Kidney (tissue), 14 donors: ENCODE data around the gene TRMO. TPM values are rescaled to one million over a fixed set of nuclear protein-coding genes. Genes with fewer than 3 reads are reported as not detected.

Experiments used
- DNase-seq, 5 donors: peaks; one replicate each; pipeline ENCODE4 v3.0.0-alpha.2; 2013 to 2020
- FAIRE-seq: peaks from 2 replicates; lab custom pipeline; 2012; peaks lifted over from hg19 to GRCh38; lab: Jason Lieb, UNC
- H3K27ac ChIP-seq, 2 donors: one replicate each; pipeline ENCODE4 v1.7.0; 2013; ENCODE audit warnings: low read depth in 2 of 2, low read length in 2 of 2, inconsistent platforms in 1 of 2
- H3K27me3 ChIP-seq: one replicate; pipeline ENCODE4 v1.7.1; 2013; ENCODE audit warnings: low read length, inconsistent platforms; ENCODE audit not compliant: control insufficient read depth, insufficient read depth
- H3K36me3 ChIP-seq, 3 donors: one replicate each; pipeline versions ENCODE4 v1.7.0 to v1.7.1; 2013; ENCODE audit warnings: low read length in 3 of 3, control low read depth in 1 of 3, inconsistent platforms in 1 of 3; ENCODE audit not compliant: insufficient read depth in 3 of 3, control insufficient read depth in 2 of 3
- H3K4me1 ChIP-seq, 3 donors: one replicate each; pipeline versions ENCODE4 v1.7.0 to v1.7.1; 2013; ENCODE audit warnings: low read length in 3 of 3, inconsistent platforms in 1 of 3, low read depth in 1 of 3; ENCODE audit not compliant: control insufficient read depth in 2 of 3, insufficient read depth in 2 of 3
- H3K4me3 ChIP-seq, 3 donors: one replicate each; pipeline versions ENCODE4 v1.7.0 to v1.8.1; 2013; ENCODE audit warnings: low read length in 3 of 3, control low read depth in 1 of 3, inconsistent platforms in 1 of 3
- H3K9ac ChIP-seq, 3 donors: one replicate each; pipeline versions ENCODE4 v1.7.0 to v1.7.1; 2013; ENCODE audit warnings: low read length in 3 of 3, control low read depth in 1 of 3, inconsistent platforms in 1 of 3
- H3K9me3 ChIP-seq, 3 donors: one replicate each; pipeline versions ENCODE4 v1.7.0 to v1.7.1; 2013; ENCODE audit warnings: low read length in 3 of 3, control low read depth in 1 of 3, inconsistent platforms in 1 of 3; ENCODE audit not compliant: control insufficient read depth in 2 of 3, insufficient read depth in 1 of 3
- intact Hi-C: fragments of 100-400 bp; cut with DNase I; formaldehyde crosslinking; loops from one replicate; pipeline ENCODE4 v1.11.1; 2022
- polyA plus RNA-seq: library from polyadenylated mRNA; stranded (reverse); fragments of 350-450 nt; fragmentation: Illumina TruSeq; extraction: RNeasy Lipid Tissue Mini Kit (QIAGEN cat#74804); gene quantifications from one replicate; pipeline ENCODE4 v1.2.3, GENCODE V29; 2014; ENCODE audit warnings: low read depth, low replicate concordance; ENCODE audit not compliant: insufficient read depth
- total RNA-seq: library from RNA; stranded (reverse); fragmentation: NEBNext Ultra II Directional; extraction: Animal tissue kit (Norgen Biotek cat#: 25700); gene quantifications from one replicate; pipeline ENCODE4 v1.2.1, GENCODE V29; 2021
- TF ChIP-seq, protein P1 (sequence below): IDR thresholded peaks from 3 replicates; pipeline ENCODE4 v1.5.1; 2012; ENCODE audit warnings: mild to moderate bottlenecking, moderate library complexity, borderline replicate concordance; ENCODE audit not compliant: insufficient read depth; ENCODE audit errors: extremely low read depth
- donor health status: control.
- donor health status: control.
- donor health status: control.
- donor health status: control.
- donor health status: control.
- donor health status: DM: yes; HTN: yes; CAD: no.
- donor health status: Normal renal cell carcinoma (clear cell type).

The TRMO gene
- total and polyA plus RNA-seq, 2 donors from 2014 or later: 13.1 to 20.3 TPM

DNA sequence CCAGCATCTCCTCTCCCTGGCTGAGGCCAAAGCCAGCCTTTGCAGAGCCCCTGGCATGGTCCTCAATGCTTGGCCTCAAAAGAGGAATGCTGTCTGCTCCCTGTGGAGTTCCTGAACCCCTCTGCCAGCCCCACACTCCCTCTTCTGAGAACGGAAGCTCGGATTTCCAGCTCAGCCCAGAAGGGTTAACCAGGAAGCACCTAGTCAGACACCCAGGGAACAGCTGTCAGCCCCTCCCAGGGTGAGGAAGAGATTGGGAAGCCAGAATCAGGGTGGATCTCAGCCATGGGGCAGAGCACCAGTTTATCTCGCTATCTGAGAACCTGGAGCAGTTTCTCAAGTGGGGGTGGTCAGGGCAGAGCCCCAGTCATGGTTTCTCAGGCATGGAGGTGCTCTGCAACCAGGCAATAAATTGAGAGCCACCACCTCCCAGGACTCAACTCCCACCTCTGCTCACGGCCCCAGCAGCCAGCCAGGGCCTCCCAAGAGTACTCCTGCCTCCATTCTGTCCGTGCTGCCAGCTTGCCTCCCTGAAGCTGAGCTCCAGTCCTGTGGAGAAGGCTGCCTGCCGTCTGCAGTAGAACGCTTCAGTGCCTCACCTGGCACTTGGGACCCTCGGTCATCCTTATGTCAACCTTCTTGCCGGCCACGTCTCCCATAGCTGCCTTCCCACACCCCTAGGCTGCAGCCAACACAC, 61.7 kb downstream of the TRMO start:
- no peak overlapping the region for H3K27ac ChIP-seq
- peaks cover 0 to 6% (median 0%) of the 10 kb centered on the region in 3 donors for H3K9me3 ChIP-seq
- no peak overlapping the region for H3K4me3 ChIP-seq
- FAIRE-seq (no peak), DNase-seq (no peak)
- no peaks in the 10 kb centered on the region for H3K4me1 ChIP-seq
- TF ChIP-seq, protein P1, sequence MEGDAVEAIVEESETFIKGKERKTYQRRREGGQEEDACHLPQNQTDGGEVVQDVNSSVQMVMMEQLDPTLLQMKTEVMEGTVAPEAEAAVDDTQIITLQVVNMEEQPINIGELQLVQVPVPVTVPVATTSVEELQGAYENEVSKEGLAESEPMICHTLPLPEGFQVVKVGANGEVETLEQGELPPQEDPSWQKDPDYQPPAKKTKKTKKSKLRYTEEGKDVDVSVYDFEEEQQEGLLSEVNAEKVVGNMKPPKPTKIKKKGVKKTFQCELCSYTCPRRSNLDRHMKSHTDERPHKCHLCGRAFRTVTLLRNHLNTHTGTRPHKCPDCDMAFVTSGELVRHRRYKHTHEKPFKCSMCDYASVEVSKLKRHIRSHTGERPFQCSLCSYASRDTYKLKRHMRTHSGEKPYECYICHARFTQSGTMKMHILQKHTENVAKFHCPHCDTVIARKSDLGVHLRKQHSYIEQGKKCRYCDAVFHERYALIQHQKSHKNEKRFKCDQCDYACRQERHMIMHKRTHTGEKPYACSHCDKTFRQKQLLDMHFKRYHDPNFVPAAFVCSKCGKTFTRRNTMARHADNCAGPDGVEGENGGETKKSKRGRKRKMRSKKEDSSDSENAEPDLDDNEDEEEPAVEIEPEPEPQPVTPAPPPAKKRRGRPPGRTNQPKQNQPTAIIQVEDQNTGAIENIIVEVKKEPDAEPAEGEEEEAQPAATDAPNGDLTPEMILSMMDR: no peak
- no peaks in the 10 kb centered on the region for H3K36me3 ChIP-seq
- H3K27me3 ChIP-seq: peaks cover 49% of the 10 kb centered on the region
- intact Hi-C loops: no loop called here
- no peak overlapping the region for H3K9ac ChIP-seq

DNA sequence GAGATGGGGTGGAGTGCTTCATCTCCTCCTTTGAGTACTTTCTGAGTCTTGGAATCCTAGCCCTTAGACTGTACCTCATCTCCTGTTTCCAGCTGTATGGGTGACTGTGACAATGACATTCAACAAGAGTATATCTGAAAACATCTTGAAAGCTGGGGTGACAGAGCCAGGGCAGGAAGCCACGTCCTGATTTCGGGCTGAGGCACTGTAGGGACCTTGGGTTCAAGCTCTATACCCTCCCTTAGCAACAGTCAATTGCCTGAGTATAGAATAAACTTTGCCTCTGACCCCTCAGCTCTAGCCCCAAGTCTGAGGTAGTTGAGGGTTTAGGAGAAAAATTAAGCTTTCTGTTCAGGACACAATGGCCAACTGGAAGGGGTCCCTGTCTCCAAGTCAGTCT, 63.0 kb downstream of the TRMO start:
- DNase-seq (no peak), FAIRE-seq (no peak)
- intact Hi-C loops: no loop called here
- TF ChIP-seq, protein P1: no peak
- H3K9ac ChIP-seq: no peak overlapping the region
- H3K4me1 ChIP-seq: no peaks in the 10 kb centered on the region
- H3K4me3 ChIP-seq: no peak overlapping the region
- no peaks in the 10 kb centered on the region for H3K36me3 ChIP-seq
- H3K27ac ChIP-seq: no peak overlapping the region
- H3K27me3 ChIP-seq: peaks cover 56% of the 10 kb centered on the region
- H3K9me3 ChIP-seq: no peaks in the 10 kb centered on the region

DNA sequence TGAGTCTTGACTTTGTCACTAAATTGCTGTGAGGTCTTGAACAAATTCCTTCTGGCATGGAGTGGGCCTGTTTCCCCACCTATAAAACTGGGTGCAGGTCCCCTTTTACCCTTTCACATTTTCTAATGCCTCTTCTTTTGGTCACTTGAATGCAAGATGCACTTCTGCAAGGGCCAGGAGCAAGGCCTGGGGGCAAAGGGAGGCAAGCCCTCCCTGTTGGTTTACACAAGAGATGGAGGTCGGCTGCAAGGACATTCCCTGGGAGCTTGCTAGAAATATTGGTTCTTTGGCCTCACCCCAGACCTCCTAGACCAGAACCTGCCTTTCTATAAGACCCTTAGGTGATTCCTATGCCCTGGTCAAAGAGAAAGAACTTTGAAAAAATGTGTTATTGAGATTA, 63.5 kb downstream of the TRMO start:
- Histone ChIP-seq H3K9me3 (no peaks in the 10 kb centered on the region), H3K9ac (no peak overlapping the region), H3K27me3 (peaks cover 58% of the 10 kb centered on the region), H3K4me3 (no peak overlapping the region), H3K36me3 (no peaks in the 10 kb centered on the region), H3K4me1 (no peaks in the 10 kb centered on the region), H3K27ac (no peak overlapping the region)
- TF ChIP-seq, protein P1: no peak
- intact Hi-C loops: no loop called here
- FAIRE-seq (no peak), DNase-seq (no peak)

DNA sequence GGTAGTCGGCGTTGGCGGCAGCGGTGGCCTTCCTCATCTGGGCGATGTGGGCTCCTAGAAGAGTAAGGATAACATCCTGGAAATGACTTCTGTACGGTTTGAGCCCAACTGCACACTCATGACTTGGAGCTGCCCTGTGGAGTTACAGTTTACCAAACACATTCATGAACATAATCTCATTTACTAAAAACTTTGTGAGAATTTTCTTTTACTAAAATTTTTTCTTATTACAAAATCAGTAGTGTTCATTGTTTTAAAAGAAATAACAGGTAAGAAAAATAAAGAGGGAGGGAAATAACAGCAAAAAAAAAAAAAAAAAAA, 63.9 kb downstream of the TRMO start:
- no peaks in the 10 kb centered on the region for H3K4me1 ChIP-seq
- TF ChIP-seq, protein P1: no peak
- intact Hi-C loops: no loop called here
- peaks cover 58% of the 10 kb centered on the region for H3K27me3 ChIP-seq
- H3K9ac ChIP-seq: no peak overlapping the region
- H3K36me3 ChIP-seq: no peaks in the 10 kb centered on the region
- DNase-seq (no peak), FAIRE-seq (no peak)
- no peak overlapping the region for H3K4me3 ChIP-seq
- H3K27ac ChIP-seq: no peak overlapping the region
- no peaks in the 10 kb centered on the region for H3K9me3 ChIP-seq
